Measurements from ENCODE around the gene RNF166. TPM values are rescaled to one million over a fixed set of nuclear protein-coding genes. Genes with fewer than 3 reads are reported as not detected.

Gene RNF166
- total and polyA plus RNA-seq, 11 donors: 9.3 to 28.5 (median 15.4) TPM

DNA sequence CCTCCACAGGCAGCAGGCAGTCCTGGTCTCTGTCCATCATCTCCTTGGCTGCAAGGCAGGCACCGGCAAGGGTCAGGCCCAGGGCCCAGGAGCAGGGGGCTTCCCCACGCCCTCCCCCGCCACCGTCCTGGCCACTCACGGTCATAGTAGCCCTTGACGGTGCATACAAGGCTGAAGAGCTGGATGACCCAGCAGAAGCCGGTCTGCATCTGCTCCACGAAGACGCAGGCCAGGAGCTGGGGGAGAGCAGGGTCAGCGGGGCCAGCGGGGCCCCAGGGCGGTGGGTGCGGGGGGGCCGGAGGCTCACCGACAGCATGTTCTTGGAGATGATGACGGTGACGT, 20.2 kb upstream of the RNF166 start:
- Histone ChIP-seq H3K27me3 (no peaks in the 10 kb centered on the region), H3K4me1 (peaks cover 0 to 5% (median 0%) of the 10 kb centered on the region in 12 donors), H3K36me3 (peaks cover 0 to 81% (median 62%) of the 10 kb centered on the region in 9 donors), H3K27ac (no peak overlapping the region), H3K9me3 (no peaks in the 10 kb centered on the region), H3K4me3 (no peak overlapping the region)
- DNase-seq (no peak), ATAC-seq (no peak)
- intact Hi-C loops (cut with DNase I): no loop called here
- WGBS, 4 donors: 74 to 86% (median 83%) methylated on average over 9 to 17 of the region's 17 CpGs
- TF ChIP-seq, protein P1, sequence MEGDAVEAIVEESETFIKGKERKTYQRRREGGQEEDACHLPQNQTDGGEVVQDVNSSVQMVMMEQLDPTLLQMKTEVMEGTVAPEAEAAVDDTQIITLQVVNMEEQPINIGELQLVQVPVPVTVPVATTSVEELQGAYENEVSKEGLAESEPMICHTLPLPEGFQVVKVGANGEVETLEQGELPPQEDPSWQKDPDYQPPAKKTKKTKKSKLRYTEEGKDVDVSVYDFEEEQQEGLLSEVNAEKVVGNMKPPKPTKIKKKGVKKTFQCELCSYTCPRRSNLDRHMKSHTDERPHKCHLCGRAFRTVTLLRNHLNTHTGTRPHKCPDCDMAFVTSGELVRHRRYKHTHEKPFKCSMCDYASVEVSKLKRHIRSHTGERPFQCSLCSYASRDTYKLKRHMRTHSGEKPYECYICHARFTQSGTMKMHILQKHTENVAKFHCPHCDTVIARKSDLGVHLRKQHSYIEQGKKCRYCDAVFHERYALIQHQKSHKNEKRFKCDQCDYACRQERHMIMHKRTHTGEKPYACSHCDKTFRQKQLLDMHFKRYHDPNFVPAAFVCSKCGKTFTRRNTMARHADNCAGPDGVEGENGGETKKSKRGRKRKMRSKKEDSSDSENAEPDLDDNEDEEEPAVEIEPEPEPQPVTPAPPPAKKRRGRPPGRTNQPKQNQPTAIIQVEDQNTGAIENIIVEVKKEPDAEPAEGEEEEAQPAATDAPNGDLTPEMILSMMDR (IDR thresholded peaks at IDR 0.05): no peak
- TF ChIP-seq POLR2A (IDR thresholded peaks at IDR 0.05): no peak

DNA sequence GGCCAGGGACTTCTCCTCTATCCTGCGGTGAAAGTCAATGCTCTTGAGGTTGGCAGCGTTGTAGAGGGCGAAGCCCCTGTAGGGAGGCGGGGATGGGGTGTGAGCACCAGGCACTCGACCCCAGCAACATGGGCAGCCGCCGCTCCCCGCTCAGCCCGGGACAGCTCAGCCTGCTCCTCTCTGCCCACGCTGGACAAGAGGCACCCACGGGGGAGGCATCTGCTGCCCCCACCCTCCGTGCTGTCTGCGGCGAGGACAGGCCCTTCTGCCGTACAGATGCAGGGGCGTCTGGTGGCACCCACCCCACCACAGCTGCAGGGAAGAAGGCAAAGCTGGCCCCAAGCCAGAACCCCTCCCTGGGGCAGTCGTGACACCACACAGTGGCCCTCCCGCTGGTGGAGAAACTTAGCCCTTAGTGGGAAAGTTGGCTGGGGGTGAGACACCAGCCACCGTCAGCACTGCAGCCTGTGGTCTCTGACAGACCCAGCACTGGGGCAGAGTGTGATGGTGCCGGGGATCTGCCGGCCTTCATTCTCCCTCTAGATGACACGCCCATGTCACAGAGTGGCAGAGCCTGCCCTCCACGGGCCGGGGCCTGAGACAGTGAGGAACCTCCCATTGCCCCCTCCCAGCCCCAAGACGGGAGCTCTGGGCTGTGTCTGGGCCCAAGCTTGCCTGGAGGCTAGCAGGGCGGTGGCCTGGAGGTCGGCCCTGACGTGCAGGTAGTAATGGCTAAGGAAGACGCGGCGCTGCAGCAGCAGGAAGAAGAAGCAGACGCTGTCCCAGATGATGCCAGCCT, 19.6 kb upstream of the RNF166 start:
- intact Hi-C loops (cut with DNase I): no loop called here
- H3K4me1 ChIP-seq: peaks cover 0 to 5% (median 0%) of the 10 kb centered on the region in 12 donors
- no peak overlapping the region for H3K4me3 ChIP-seq
- no peak overlapping the region for H3K27ac ChIP-seq
- WGBS, 4 donors: 84 to 88% (median 86%) methylated on average over 19 to 32 of the region's 32 CpGs
- no peaks in the 10 kb centered on the region for H3K9me3 ChIP-seq
- ATAC-seq: no peak
- no peaks in the 10 kb centered on the region for H3K27me3 ChIP-seq
- DNase-seq: no peak
- TF ChIP-seq POLR2A (IDR thresholded peaks at IDR 0.05): no peak
- TF ChIP-seq, protein P1 (IDR thresholded peaks at IDR 0.05): no peak
- H3K36me3 ChIP-seq: peaks cover 0 to 81% (median 62%) of the 10 kb centered on the region in 9 donors

DNA sequence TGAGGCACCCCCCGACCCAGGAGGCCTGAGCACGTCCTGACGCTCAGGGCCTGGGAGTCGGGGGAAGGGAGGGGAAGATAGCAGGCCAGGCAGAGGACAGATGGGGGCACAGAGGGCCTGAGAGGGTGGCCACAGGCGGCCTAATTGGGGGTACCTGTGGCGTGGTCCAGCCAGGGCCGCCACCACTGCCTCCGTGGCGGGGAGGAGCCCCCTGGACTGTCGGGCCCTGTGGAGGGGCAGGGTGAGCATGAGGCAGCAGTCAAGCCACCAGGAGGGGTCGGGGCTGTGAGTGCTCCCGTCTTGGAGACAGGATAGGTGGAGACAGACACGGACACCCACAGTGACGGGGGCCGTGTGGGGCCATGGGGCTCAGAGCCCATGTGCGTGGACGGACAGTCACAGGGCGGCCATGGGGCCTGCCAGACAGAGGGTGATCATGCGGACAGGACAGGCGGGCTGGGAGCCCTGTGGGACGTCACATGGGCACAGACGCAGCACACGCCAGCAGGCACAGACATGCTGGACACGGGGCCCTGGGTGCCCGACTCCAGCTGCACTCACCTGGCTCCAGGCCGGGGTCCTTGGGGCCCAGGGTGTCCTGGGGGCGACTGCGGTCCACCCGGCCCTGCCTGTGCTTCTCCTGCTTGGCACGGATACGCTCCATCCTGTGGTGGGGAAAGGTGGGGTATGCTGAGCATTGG, 18.8 kb upstream of the RNF166 start:
- no peaks in the 10 kb centered on the region for H3K27me3 ChIP-seq
- 87 to 91% (median 89%) methylated on average over 25 to 31 of the region's 31 CpGs for WGBS, 4 donors
- DNase-seq: no peak
- no peak for ATAC-seq
- H3K36me3 ChIP-seq: peaks cover 0 to 83% (median 64%) of the 10 kb centered on the region in 9 donors
- peaks cover 0 to 5% (median 0%) of the 10 kb centered on the region in 12 donors for H3K4me1 ChIP-seq
- no peaks in the 10 kb centered on the region for H3K9me3 ChIP-seq
- H3K4me3 ChIP-seq: no peak overlapping the region
- TF ChIP-seq, protein P1 (IDR thresholded peaks at IDR 0.05): no peak
- TF ChIP-seq POLR2A (IDR thresholded peaks at IDR 0.05): no peak
- no peak overlapping the region for H3K27ac ChIP-seq
- intact Hi-C loops (cut with DNase I): no loop called here

DNA sequence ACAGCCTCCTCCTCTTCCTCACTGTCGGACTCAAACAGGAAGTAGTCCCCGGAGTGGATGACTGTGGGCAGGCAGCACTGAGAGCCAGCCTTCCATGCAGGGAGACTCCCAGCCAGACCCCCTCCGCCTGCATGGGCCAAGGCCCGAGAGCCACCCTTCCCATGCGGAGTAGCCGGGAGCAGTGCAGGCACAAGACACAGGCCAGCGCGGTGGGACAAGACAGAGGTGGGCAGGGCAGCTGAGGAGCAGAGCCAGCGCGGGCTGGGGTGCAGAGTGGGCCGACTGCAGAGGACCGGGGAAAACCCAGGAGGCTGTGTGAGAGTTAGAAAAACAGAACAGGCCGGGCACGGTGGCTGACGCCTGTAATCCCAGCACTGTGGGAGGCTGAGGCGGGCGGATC, 17.7 kb upstream of the RNF166 start:
- Histone ChIP-seq H3K9me3 (no peaks in the 10 kb centered on the region), H3K4me3 (no peak overlapping the region), H3K36me3 (peaks cover 0 to 92% (median 71%) of the 10 kb centered on the region in 9 donors), H3K27me3 (no peaks in the 10 kb centered on the region), H3K27ac (no peak overlapping the region), H3K4me1 (peaks cover 0 to 5% (median 0%) of the 10 kb centered on the region in 12 donors)
- intact Hi-C loops (cut with DNase I): no loop called here
- DNase-seq: no peak
- no peak for TF ChIP-seq POLR2A (IDR thresholded peaks at IDR 0.05)
- TF ChIP-seq, protein P1 (IDR thresholded peaks at IDR 0.05): no peak
- 94 to 95% (median 94%) methylated on average over 15 to 17 of the region's 17 CpGs for WGBS, 4 donors
- ATAC-seq: no peak
